Activated CD8-positive, alpha-beta memory T cell treated with anti-CD3 and anti-CD28 coated beads, Interleukin-2, amount 10 ng/mL, durations not matched to agents 7 days and 5 days (primary cell): ENCODE results near the gene BICDL2. TPM values are rescaled to one million over a fixed set of nuclear protein-coding genes. Genes with fewer than 3 reads are reported as not detected.
A peak's percentile ranks its signal among the peaks of the same experiment; 100 is the strongest.

Experiments used
- ATAC-seq: fragments of 150-1000 bp; cut with Tn5 transposase; one replicate; pipeline ENCODE4 v1.10.0; 2021; ENCODE audit warnings: moderate library complexity
- CTCF ChIA-PET: fragments of 350-600 bp; sonication (Branson Sonifier 250); formaldehyde crosslinking; loops from one replicate; lab custom pipeline; 2021; ENCODE audit warnings: antibody characterized with exemption; lab: Charles Lee
- DNase-seq: peaks from one replicate; pipeline ENCODE4 v3.0.0-alpha.2; 2020
- H3K27ac Mint-ChIP-seq: one replicate; pipeline ENCODE4 v1.8.0; 2021; ENCODE audit warnings: mild to moderate bottlenecking, mixed read lengths
- H3K27me3 Mint-ChIP-seq: one replicate; pipeline ENCODE4 v1.8.0; 2021; ENCODE audit warnings: mixed read lengths
- H3K36me3 Mint-ChIP-seq: one replicate; pipeline ENCODE4 v1.8.0; 2021; ENCODE audit warnings: mild to moderate bottlenecking, mixed read lengths
- H3K4me1 Mint-ChIP-seq: one replicate; pipeline ENCODE4 v1.8.0; 2021; ENCODE audit warnings: mixed read lengths
- H3K4me3 Mint-ChIP-seq: one replicate; pipeline ENCODE4 v1.8.0; 2021; ENCODE audit warnings: mild to moderate bottlenecking, moderate library complexity, mixed read lengths
- H3K9me3 Mint-ChIP-seq: one replicate; pipeline ENCODE4 v1.8.0; 2022; ENCODE audit warnings: low read depth, mixed read lengths
- total RNA-seq, 2 experiments: library from RNA; stranded (reverse); gene quantifications; one replicate each; pipeline ENCODE4 v1.2.3, GENCODE V29; 2021

BICDL2 gene
- total RNA-seq, 2 experiments from 2014 or later, result 0.50 TPM; not detected in 1

DNA sequence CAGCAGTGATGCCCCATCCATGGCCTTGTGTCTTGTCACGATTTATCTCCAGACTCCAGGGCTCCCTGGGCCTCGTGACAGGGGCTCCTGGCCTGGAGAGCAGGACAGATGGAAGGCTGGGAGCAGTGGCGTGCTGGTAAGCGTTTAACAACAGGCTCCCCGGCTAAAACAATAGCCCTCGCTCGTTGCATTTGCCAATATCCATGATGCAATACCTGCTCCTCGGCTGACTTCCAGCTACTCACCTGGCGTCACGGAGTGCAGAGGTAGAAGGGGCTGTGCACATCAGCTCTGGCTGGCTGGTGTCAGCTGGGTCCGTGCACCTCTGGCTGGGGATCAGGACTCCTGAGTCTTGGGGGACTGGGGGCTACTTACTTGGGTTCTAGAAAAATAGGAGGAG lies 1.5 kb upstream of the BICDL2 start:
- no peak for ATAC-seq
- no peak overlapping the region for H3K4me3 Mint-ChIP-seq
- no peak overlapping the region for H3K27ac Mint-ChIP-seq
- CTCF ChIA-PET, result interaction anchor here (0.6 to 15.3 kb wide), 4 partner anchors 9 to 241 kb away, joined by 3 to 342 read pairs (median 13); partner anchors contain the start of genes HCFC1R1 and THOC6
- no peaks in the 10 kb centered on the region for H3K9me3 Mint-ChIP-seq
- DNase-seq, result no peak
- H3K27me3 Mint-ChIP-seq, result peaks cover 61% of the 10 kb centered on the region
- H3K36me3 Mint-ChIP-seq, result peaks cover 2% of the 10 kb centered on the region
- H3K4me1 Mint-ChIP-seq, result peaks cover 8% of the 10 kb centered on the region

DNA sequence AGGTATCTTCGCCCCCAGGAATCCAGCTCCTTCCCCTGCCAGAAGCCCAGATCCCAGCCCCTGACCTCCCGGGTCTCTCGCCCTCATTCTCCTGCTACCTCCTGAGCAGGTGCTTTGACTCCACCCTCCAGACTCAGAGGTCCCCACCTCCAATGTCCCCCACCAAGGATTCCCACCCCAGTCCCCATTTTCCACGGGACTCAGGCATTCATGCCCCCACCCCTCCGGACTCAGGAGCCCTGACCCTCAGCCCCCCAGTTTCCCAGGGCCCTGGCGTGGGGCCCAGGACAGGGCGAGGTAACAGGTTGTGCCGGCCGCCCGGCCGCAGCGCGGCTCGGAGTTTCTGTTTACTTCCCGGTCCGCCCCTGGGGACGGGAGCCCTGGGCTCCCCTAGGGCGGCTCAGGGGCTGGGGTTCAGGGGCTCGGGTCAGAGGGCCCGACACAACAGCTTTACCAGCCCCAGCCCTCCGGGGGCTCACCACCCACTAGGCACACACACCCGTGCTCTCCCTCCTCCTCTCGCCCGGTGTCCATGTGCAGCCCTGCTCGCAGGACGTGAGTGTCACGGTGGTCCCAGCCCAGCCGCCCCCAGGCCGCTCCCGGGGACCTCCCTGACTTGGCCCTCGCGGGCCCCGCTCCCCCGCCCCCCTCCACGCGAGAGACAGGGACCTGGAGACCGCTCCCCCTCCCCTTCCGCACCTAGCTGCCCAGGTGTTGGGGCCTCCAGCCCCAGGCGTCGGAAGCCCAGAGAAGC lies 595 bp downstream of the BICDL2 start:
- H3K4me3 Mint-ChIP-seq, result no peak overlapping the region

DNA sequence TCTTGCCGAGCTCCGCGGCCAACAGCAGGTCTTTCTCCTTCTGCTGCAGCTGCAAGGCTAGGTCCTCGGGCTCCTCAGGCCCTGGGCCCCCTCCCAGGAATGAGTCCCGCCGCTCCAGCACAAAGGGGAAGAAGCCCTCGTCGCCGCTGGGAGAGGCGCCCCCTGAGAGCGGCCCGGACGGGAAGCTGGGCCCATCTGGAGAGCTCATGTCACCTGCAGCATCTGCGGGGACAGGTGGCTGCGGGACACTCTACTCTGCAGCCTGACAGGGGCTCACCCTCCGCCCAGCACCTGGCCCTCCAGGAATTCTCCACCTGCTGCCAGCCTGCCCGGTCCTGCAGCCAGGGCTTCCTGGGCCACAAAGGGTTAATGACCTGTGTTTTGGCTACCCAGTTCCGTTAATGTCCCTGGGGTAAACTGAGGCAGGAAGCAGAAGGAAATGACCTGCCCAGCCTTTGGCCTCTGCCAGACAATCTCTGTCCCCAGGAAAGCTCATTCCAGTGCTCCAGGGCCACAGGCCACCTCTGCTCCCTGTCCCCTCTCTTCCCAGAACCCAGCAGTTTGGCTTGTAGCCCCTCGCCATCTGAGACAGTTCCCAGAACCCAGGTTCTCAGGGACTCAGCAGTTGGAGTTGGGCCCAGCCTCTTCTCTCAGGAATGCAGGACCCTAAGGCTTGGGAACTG lies 1.3 kb downstream of the BICDL2 start:
- ATAC-seq, result no peak
- H3K27ac Mint-ChIP-seq, result no peak overlapping the region

More for the DNA sequence above, 595 bp downstream of the BICDL2 start:
- CTCF ChIA-PET, result interaction anchor here (3.8 to 17.9 kb wide), 5 partner anchors 9 to 93 kb away, joined by 23 to 370 read pairs (median 185); partner anchors contain the start of genes CLDN9, HCFC1R1, MMP25 and THOC6
- no peaks in the 10 kb centered on the region for H3K9me3 Mint-ChIP-seq
- peaks cover 19% of the 10 kb centered on the region for H3K4me1 Mint-ChIP-seq
- ATAC-seq, result peak; percentile 15
- H3K36me3 Mint-ChIP-seq, result peaks cover 2% of the 10 kb centered on the region
- H3K27ac Mint-ChIP-seq, result no peak overlapping the region
- H3K27me3 Mint-ChIP-seq, result peaks cover 77% of the 10 kb centered on the region
- no peak for DNase-seq

DNA sequence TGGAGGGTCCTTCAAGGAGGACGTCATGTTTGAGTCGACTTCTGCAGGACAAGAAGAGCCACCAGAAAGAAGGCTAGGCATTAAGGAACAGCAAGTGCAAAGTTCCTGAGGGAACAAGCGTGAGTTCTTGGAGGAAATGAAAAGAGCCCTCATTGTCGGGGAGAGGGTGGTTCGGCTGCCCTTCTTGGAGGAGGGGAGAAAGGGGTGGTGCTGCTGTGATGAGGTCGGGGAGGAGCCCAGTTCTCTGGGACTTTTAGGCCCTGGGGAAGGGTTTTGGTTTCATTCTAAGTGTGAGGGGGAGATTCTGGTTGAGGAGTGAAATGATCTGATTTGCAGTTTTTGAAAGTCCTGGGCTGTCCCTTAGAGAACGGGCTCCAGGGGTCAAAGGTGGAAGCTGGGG lies 4.1 kb downstream of the BICDL2 start:
- Mint-ChIP-seq H3K9me3 (no peaks in the 10 kb centered on the region), H3K27me3 (peaks cover 72% of the 10 kb centered on the region), H3K27ac (no peak overlapping the region), H3K4me1 (peaks cover 39% of the 10 kb centered on the region), H3K4me3 (no peak overlapping the region), H3K36me3 (peaks cover 2% of the 10 kb centered on the region)
- ATAC-seq, result no peak
- DNase-seq, result no peak
- CTCF ChIA-PET, result interaction anchor here (0.6 to 17.9 kb wide), 14 partner anchors 9 to 96 kb away, joined by 3 to 370 read pairs (median 26); partner anchors contain the start of genes CLDN6, CLDN9, HCFC1R1 and MMP25

More for the DNA sequence above, 1.3 kb downstream of the BICDL2 start:
- Mint-ChIP-seq H3K36me3 (peaks cover 2% of the 10 kb centered on the region), H3K4me1 (peaks cover 19% of the 10 kb centered on the region), H3K27me3 (peaks cover 80% of the 10 kb centered on the region), H3K9me3 (no peaks in the 10 kb centered on the region), H3K4me3 (no peak overlapping the region)
- CTCF ChIA-PET, result interaction anchor here (1.0 to 17.9 kb wide), 7 partner anchors 9 to 93 kb away, joined by 3 to 370 read pairs (median 28); partner anchors contain the start of genes CLDN9, HCFC1R1, MMP25 and THOC6
- no peak for DNase-seq

DNA sequence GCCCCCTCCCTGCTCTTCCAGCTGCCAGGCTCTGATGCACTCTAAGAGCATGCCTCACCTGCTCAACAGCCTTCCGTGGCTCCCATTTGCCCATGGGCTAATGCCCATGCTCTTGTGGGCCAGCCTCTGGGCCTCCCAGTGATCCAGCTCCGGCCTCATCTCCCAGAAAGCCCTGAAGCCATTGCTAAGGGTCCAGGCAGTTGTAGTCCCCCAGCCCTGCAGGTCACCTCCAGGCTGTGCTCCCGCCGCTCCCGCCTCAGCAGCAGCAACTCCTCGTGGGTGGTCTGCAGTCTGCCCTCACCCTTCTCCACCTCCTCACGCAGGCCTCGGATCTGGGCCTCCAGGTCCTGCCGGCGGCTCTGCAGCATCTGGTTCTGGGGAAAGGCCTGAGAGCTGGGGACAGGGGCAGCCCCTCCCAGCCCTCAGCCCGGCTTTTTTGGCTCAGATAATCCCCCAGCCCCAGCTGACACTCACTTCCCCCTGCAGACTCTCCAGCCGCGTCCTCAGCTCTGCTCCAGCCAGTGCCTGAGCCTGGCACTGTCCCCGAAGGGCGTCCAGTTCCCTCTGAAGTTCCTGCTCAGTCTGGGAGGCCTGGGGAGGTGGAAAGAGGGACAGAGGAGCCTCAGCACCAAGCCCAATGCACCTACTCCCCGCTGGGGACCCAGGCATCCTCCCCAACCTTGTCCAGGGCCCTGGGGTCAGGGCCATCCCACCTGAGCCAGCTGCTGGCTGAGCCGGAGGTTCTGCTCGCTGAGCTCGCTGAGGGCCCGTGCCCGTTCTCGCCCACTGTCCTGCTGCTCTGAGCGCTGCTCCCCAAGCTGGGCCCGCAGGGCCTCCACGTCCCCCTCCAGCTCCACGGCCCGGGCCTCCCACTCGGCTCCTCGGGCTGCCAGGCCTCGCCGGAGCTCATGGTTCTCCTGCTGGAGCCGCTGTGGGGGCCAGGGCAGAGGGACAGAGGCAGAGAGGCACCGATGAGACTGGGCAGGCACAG lies 6.2 kb downstream of the BICDL2 start:
- ATAC-seq, result no peak
- H3K4me3 Mint-ChIP-seq, result peak overlapping the region; percentile 65
- H3K9me3 Mint-ChIP-seq, result no peaks in the 10 kb centered on the region
- peaks cover 11% of the 10 kb centered on the region for H3K36me3 Mint-ChIP-seq
- CTCF ChIA-PET, result interaction anchor here (1.2 to 17.9 kb wide), 20 partner anchors 10 to 162 kb away, joined by 3 to 370 read pairs (median 12); partner anchors contain the start of genes CLDN6, CLDN9, HCFC1R1 and IL32
- H3K27ac Mint-ChIP-seq, result peak overlapping the region; percentile 60
- DNase-seq, result no peak
- peaks cover 58% of the 10 kb centered on the region for H3K27me3 Mint-ChIP-seq
- H3K4me1 Mint-ChIP-seq, result peaks cover 40% of the 10 kb centered on the region

DNA sequence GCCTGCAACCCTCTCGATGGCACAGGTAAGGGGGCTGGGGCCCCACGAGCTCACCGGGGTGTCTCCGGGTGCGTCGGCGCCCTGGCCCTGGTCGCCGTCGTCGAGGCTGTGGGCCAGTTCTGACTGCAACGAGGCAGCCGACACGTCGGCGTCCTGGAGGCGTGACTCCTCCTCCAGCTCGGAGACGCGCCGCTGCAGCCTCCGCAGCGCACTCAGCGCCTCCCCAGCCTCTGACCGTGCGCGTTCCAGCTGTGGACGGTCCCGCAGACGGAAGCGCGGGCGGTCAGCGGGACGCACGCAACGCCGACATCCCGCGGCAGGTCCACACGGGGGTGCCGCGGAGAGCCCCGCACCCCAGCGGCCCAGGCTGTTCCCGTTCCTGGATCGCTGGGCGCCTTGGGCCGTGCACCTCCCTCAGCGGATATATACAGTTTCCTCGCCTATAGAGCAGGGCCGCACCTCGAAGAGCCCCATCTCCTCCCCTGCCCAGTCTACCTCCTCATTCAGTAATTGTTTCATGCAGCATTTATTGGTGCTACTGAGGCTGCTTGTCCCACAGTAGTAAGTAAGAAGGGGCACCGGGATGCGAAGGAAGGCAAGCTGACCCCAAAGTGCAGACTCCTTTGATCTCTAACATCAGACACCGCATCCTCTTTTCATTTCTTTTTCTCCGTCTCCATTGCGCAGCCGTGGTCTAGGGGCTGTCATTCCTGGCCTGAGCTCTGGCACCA lies 7.1 kb downstream of the BICDL2 start:
- CTCF ChIA-PET, result interaction anchor here (0.9 to 17.9 kb wide), 15 partner anchors 9 to 161 kb away, joined by 3 to 370 read pairs (median 17); partner anchors contain the start of genes CLDN6, CLDN9, HCFC1R1 and IL32
- Mint-ChIP-seq H3K27me3 (peaks cover 50% of the 10 kb centered on the region), H3K9me3 (no peaks in the 10 kb centered on the region), H3K36me3 (peaks cover 11% of the 10 kb centered on the region), H3K27ac (peak overlapping the region; percentile 62), H3K4me3 (peak overlapping the region; percentile 65), H3K4me1 (peaks cover 44% of the 10 kb centered on the region)
- DNase-seq, result peak; percentile 81
- ATAC-seq, result peak; percentile 66

DNA sequence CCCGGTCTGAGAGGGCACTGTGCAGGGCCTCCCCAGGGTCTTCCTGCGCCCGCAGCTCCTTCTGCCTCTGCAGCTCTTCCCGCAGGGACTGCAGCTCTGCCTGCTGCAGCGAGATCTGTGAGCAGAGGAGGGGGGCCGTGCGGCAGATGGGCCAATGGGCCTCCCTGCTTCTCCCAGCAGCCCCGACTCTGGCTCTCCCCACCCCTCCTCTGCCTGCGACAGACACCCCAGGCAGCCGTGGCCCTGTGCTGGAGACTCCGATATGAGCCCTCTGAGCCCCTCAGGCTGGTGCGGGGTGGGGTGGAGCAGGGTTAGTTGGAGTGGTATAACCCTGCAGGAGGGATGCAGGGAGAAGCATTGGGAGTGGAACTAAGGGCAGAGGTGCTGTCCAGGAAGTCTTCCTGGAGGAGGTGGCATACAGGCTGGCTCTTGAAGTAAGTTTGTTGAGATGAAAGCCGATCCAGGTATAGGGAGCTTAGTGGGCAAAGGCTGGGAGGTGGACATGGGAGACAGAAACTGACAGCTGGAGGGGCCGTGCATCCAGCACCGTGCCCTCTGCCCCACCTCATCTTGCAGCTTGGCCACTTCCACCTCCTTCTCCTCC lies 7.9 kb downstream of the BICDL2 start:
- Mint-ChIP-seq H3K36me3 (peaks cover 12% of the 10 kb centered on the region), H3K9me3 (no peaks in the 10 kb centered on the region), H3K4me1 (peaks cover 46% of the 10 kb centered on the region), H3K27ac (no peak overlapping the region), H3K27me3 (peaks cover 41% of the 10 kb centered on the region), H3K4me3 (peak overlapping the region; percentile 65)
- ATAC-seq (no peak), DNase-seq (no peak)
- CTCF ChIA-PET, result interaction anchor here (0.6 to 17.9 kb wide), 27 partner anchors 8 to 161 kb away, joined by 3 to 370 read pairs (median 7); partner anchors contain the start of genes CLDN6, CLDN9, HCFC1R1 and IL32

DNA sequence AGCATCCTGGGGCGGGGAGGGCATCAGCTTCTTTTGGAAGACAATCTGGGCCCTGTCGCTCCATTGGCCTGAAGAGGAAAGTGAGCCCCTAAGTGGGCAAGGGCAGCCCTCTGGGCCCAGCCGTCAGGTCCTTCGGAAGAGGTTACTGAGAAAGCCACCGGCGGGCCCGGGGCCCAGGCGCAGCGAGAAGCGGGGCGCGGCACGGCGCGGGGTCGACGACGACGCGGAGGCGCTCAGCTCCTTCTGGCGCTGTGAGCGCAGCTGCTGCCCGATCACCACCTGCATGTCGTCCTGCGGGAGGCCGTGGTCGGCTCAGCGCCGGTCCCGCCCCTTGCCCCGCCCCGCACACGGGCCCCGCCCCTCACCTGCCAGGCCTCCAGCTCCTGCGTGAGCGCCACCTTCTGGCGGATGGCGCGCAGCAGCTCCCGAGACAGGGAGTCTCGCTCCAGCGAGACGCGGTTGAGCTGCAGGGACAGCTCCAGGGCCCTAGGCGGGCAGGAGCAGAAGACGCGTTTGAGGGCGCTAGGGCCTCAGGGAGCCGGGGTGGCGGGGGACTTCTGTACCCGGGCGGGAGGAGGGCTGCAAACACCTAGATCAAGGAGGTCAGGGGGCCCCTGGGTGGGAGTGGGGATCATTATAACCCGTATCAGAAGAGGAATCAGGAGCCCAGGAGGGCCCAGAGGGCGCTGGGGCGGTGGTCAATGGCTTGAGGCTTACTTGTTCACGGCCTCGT lies 8.6 kb downstream of the BICDL2 start:
- Mint-ChIP-seq H3K27ac (peak overlapping the region; percentile 36), H3K4me3 (peak overlapping the region; percentile 50), H3K36me3 (peaks cover 12% of the 10 kb centered on the region), H3K27me3 (peaks cover 35% of the 10 kb centered on the region), H3K9me3 (no peaks in the 10 kb centered on the region), H3K4me1 (peaks cover 47% of the 10 kb centered on the region)
- CTCF ChIA-PET, result interaction anchor here (0.6 to 17.9 kb wide), 27 partner anchors 7 to 146 kb away, joined by 3 to 370 read pairs (median 5); partner anchors contain the start of genes CLDN6, CLDN9, HCFC1R1 and MMP25
- ATAC-seq (peak; percentile 43), DNase-seq (peak; percentile 90)

DNA sequence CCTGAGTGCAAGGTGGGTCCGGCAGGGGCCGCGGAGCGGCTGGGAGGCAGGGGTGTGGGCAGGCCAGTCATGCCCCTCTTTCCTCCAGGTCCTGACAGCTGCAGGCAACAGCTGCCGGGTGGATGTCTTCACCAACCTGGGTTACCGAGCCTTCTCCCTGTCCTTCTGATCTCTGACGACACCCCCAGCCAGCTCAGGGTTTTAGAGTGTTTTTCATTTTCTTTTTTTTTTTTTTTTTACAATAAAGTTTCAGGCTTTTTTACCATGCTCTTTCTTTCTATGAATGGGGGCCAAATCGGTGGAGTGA lies 9.3 kb downstream of the BICDL2 start:
- no peak for ATAC-seq
- DNase-seq, result no peak
- no peak overlapping the region for H3K4me3 Mint-ChIP-seq
- peaks cover 49% of the 10 kb centered on the region for H3K4me1 Mint-ChIP-seq
- CTCF ChIA-PET, result interaction anchor here (0.8 to 17.9 kb wide), 17 partner anchors 7 to 147 kb away, joined by 3 to 370 read pairs (median 10); partner anchors contain the start of genes CLDN6, CLDN9, HCFC1R1 and MMP25
- peaks cover 28% of the 10 kb centered on the region for H3K27me3 Mint-ChIP-seq
- H3K9me3 Mint-ChIP-seq, result no peaks in the 10 kb centered on the region
- no peak overlapping the region for H3K27ac Mint-ChIP-seq
- H3K36me3 Mint-ChIP-seq, result peaks cover 12% of the 10 kb centered on the region

DNA sequence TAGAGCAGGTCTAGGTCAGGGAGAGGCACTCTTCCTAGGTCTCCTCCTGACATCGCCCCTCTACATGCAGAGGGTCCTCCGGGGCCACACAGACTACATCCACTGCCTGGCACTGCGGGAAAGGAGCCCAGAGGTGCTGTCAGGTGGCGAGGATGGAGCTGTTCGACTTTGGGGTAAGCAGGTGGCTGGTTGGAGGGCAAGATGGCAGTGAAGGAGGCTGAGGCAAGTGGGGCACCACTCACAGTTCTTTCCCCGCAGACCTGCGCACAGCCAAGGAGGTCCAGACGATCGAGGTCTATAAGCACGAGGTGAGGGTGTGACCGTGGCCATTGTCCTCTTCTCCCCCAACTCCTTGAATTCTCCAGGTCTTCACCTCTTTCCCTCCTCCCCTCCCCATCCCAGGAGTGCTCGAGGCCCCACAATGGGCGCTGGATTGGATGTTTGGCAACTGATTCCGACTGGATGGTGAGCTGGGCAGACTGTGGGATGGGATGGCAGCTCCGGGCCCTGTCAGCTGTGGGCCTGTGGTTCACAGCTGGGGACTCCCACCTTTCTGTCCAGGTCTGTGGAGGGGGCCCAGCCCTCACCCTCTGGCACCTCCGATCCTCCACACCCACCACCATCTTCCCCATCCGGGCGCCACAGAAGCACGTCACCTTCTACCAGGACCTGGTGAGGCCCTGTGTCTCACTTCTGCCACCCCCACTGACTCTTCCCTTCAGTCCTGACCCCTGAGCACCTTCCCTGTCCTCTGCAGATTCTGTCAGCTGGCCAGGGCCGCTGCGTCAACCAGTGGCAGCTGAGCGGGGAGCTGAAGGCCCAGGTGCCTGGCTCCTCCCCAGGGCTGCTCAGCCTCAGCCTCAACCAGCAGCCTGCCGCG lies 9.9 kb downstream of the BICDL2 start:
- H3K4me1 Mint-ChIP-seq, result peaks cover 52% of the 10 kb centered on the region
- ATAC-seq, result no peak
- H3K36me3 Mint-ChIP-seq, result peaks cover 12% of the 10 kb centered on the region
- H3K27ac Mint-ChIP-seq, result no peak overlapping the region
- CTCF ChIA-PET, result interaction anchor here (1.2 to 17.9 kb wide), 12 partner anchors 6 to 124 kb away, joined by 3 to 370 read pairs (median 16); partner anchors contain the start of genes CLDN6, CLDN9, HCFC1R1 and MMP25
- no peaks in the 10 kb centered on the region for H3K9me3 Mint-ChIP-seq
- DNase-seq, result no peak
- peaks cover 22% of the 10 kb centered on the region for H3K27me3 Mint-ChIP-seq
- H3K4me3 Mint-ChIP-seq, result no peak overlapping the region
